Smooth muscle cell (in vitro differentiated cells): Measurements from ENCODE around the gene ALS2. TPM values are rescaled to one million over a fixed set of nuclear protein-coding genes. Genes with fewer than 3 reads are reported as not detected.

Experiments
- DNase-seq: peaks from one replicate; lab custom pipeline; 2025; ENCODE audit not compliant: unreplicated experiment; lab: John Stamatoyannopoulos, UW
- H2AFZ ChIP-seq: fragments of 200-600 bp; sonication (generic); 2 replicates; pipeline ENCODE4 v1.6.0; 2016; ENCODE audit warnings: antibody characterized with exemption, low read depth, mild to moderate bottlenecking
- H3F3A ChIP-seq: fragments of 200-600 bp; sonication (generic); 2 replicates; pipeline ENCODE4 v1.6.0; 2017; ENCODE audit warnings: antibody characterized with exemption, low read depth
- H3K27ac ChIP-seq: fragments of 200-600 bp; sonication (generic); 2 replicates; pipeline ENCODE4 v1.5.1; 2016; ENCODE audit warnings: low read depth, mild to moderate bottlenecking
- H3K27me3 ChIP-seq: fragments of 200-600 bp; sonication (generic); 2 replicates; pipeline ENCODE4 v1.6.1; 2016; ENCODE audit warnings: low read depth, mild to moderate bottlenecking
- H3K36me3 ChIP-seq: fragments of 200-600 bp; sonication (generic); 2 replicates; pipeline ENCODE4 v1.5.1; 2016; ENCODE audit warnings: low read depth
- H3K4me1 ChIP-seq: fragments of 200-600 bp; sonication (generic); 2 replicates; pipeline ENCODE4 v1.5.1; 2016; ENCODE audit warnings: low read depth
- H3K4me2 ChIP-seq: fragments of 200-600 bp; sonication (generic); 2 replicates; pipeline ENCODE4 v1.6.0; 2016; ENCODE audit warnings: mild to moderate bottlenecking
- H3K4me3 ChIP-seq: fragments of 200-600 bp; sonication (generic); 2 replicates; pipeline ENCODE4 v1.5.1; 2016; ENCODE audit warnings: mild to moderate bottlenecking
- H3K79me2 ChIP-seq: fragments of 200-600 bp; sonication (generic); 2 replicates; pipeline ENCODE4 v1.6.0; 2016; ENCODE audit warnings: low read depth, mild to moderate bottlenecking
- H3K9ac ChIP-seq: fragments of 200-600 bp; sonication (generic); 2 replicates; pipeline ENCODE4 v1.6.0; 2016; ENCODE audit warnings: low read depth
- H3K9me3 ChIP-seq: fragments of 200-600 bp; sonication (generic); replicated peaks from 2 replicates; pipeline ENCODE4 v1.5.1; 2016; ENCODE audit warnings: low read depth
- H4K20me1 ChIP-seq: fragments of 200-600 bp; sonication (generic); 2 replicates; pipeline ENCODE4 v1.6.0; 2016; ENCODE audit warnings: low read depth
- WGBS: methylation state at CpG from one replicate; pipeline ENCODE4 v1.1.7; 2016; ENCODE audit warnings: low lambda C conversion rate; 5-methylcytosine and 5-hydroxymethylcytosine counted together
- polyA plus RNA-seq: library from polyadenylated mRNA; unstranded; fragments of >200 nt; fragmentation: Nextera tagmentation; extraction: Ambion mirVana; gene quantifications from 2 replicates; pipeline ENCODE4 v1.2.1, GENCODE V29; 2016
- total RNA-seq: library from RNA; depleted of rRNA; stranded (reverse); fragments of >200 nt; gene quantifications from 2 replicates; pipeline ENCODE4 v1.2.3, GENCODE V29; 2014
- TF ChIP-seq, protein P1 (sequence below): fragments of 200-600 bp; sonication (generic); IDR thresholded peaks from 2 replicates; pipeline ENCODE4 v1.5.1; 2017; ENCODE audit warnings: borderline replicate concordance, mild to moderate bottlenecking, antibody characterized with exemption; ENCODE audit not compliant: insufficient read depth, poor library complexity, severe bottlenecking

Gene ALS2
- total and polyA plus RNA-seq, 2 experiments from 2014 or later, result 11.0 to 24.4 TPM

DNA sequence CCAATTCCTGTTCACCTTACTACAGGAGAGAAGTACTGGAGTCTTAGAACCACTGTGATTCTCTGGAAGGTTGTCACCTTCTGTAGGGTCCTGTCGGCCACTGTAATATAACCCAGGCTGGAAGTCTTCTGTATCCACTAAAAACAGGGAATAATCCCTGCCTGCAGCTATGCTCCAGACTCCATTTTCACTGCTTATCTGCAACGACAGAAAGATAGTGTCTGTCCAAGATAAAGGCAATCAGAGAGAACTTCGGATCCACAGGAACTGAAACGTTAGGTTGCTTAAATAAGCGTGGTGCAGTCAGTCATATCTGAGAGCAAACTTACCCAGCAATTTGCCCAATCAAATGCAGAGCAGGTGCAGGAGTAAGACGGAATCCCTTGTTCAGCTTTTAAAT, 34.2 kb downstream of the ALS2 start:
- H3K4me3 ChIP-seq, result no peak overlapping the region
- H3K27ac ChIP-seq, result no peak overlapping the region
- H3K9me3 ChIP-seq, result no peaks in the 10 kb centered on the region
- no peaks in the 10 kb centered on the region for H3K79me2 ChIP-seq
- no peak for DNase-seq
- TF ChIP-seq, protein P1, sequence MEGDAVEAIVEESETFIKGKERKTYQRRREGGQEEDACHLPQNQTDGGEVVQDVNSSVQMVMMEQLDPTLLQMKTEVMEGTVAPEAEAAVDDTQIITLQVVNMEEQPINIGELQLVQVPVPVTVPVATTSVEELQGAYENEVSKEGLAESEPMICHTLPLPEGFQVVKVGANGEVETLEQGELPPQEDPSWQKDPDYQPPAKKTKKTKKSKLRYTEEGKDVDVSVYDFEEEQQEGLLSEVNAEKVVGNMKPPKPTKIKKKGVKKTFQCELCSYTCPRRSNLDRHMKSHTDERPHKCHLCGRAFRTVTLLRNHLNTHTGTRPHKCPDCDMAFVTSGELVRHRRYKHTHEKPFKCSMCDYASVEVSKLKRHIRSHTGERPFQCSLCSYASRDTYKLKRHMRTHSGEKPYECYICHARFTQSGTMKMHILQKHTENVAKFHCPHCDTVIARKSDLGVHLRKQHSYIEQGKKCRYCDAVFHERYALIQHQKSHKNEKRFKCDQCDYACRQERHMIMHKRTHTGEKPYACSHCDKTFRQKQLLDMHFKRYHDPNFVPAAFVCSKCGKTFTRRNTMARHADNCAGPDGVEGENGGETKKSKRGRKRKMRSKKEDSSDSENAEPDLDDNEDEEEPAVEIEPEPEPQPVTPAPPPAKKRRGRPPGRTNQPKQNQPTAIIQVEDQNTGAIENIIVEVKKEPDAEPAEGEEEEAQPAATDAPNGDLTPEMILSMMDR, result no peak
- H3F3A ChIP-seq, result no peaks in the 10 kb centered on the region
- H3K27me3 ChIP-seq, result no peaks in the 10 kb centered on the region
- H3K4me2 ChIP-seq, result no peak overlapping the region
- 64% methylated on average over 6 of the region's 6 CpGs for WGBS
- H3K9ac ChIP-seq, result no peak overlapping the region
- H3K36me3 ChIP-seq, result peaks cover 27% of the 10 kb centered on the region
- no peaks in the 10 kb centered on the region for H4K20me1 ChIP-seq
- no peak overlapping the region for H2AFZ ChIP-seq
- no peaks in the 10 kb centered on the region for H3K4me1 ChIP-seq

DNA sequence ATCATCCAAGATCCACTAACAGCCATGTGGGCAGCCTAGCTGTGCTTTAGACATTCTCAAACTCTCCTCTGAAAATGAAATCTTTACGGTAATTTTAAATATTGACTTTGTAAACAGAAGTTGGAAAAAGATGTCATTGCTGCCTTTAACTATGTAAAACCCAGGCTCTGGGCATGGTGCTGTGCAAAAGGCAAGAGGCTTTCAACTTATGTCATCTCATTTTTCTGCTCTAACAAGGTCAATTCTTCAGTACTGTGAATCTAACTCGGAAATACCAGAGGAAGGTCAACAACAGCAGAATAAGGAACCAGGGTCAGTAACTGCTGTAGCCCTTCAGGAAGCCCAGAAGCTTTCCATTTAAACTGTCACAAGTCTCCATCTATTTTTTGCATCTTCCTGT, 45.2 kb downstream of the ALS2 start:
- no peaks in the 10 kb centered on the region for H3K79me2 ChIP-seq
- H3K4me1 ChIP-seq, result no peaks in the 10 kb centered on the region
- WGBS, result 95% methylated on average over 2 of the region's 2 CpGs
- peaks cover 11% of the 10 kb centered on the region for H3K9me3 ChIP-seq
- no peak overlapping the region for H3K27ac ChIP-seq
- TF ChIP-seq, protein P1, result no peak
- H4K20me1 ChIP-seq, result no peaks in the 10 kb centered on the region
- H2AFZ ChIP-seq, result no peak overlapping the region
- H3K9ac ChIP-seq, result no peak overlapping the region
- H3K27me3 ChIP-seq, result no peaks in the 10 kb centered on the region
- no peak overlapping the region for H3K4me3 ChIP-seq
- no peak overlapping the region for H3K4me2 ChIP-seq
- peaks cover 48% of the 10 kb centered on the region for H3K36me3 ChIP-seq
- DNase-seq, result no peak
- no peaks in the 10 kb centered on the region for H3F3A ChIP-seq

DNA sequence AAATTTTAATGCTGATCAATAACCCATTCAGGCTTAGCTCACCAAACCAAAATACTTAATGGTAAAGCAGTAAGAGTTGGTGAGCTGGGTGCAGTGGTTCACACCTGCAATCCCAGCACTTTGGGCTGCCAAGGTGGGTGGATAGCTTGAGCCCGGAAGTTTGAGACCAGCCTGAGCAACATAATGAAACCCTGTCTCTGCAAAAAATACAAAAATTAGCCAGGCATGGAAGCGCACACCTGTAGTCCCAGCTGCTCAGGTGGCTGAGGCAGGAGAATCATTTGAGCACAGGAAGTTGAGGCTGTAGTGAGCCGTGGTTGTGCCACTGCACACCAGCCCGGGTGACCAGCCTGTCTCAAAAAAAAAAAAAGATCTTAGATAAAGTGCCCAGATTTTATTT, 46.6 kb downstream of the ALS2 start:
- Histone ChIP-seq H2AFZ (no peak overlapping the region), H3K27me3 (no peaks in the 10 kb centered on the region), H3K9ac (no peak overlapping the region), H3K27ac (no peak overlapping the region), H3K4me2 (no peak overlapping the region), H3K9me3 (peaks cover 11% of the 10 kb centered on the region), H3K79me2 (no peaks in the 10 kb centered on the region), H3K4me3 (no peak overlapping the region), H3F3A (no peaks in the 10 kb centered on the region), H3K4me1 (no peaks in the 10 kb centered on the region), H3K36me3 (peaks cover 48% of the 10 kb centered on the region), H4K20me1 (no peaks in the 10 kb centered on the region)
- 78% methylated on average over 4 of the region's 4 CpGs for WGBS
- no peak for DNase-seq
- TF ChIP-seq, protein P1, result no peak

DNA sequence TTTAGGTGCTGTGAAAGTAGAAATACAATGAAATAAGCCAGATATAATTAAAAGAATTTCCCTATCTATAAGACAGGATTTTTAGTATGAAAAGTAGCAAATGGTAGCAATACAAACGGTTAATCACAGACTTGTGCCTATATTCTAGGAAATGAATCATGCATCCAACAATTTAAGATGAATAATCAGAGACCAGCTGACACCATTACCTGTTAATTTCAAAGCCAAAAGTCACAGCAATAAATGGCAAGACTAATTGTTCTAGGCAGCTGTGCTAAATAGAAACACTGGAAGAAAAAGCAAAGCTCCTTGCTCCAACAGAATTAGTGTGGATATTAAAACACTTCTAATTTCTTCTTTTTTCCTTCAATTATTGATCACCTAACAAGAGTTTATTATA, 47.2 kb downstream of the ALS2 start:
- Histone ChIP-seq H3F3A (no peaks in the 10 kb centered on the region), H3K4me2 (no peak overlapping the region), H3K79me2 (no peaks in the 10 kb centered on the region), H2AFZ (no peak overlapping the region), H3K4me1 (no peaks in the 10 kb centered on the region), H3K9me3 (peaks cover 11% of the 10 kb centered on the region), H3K27me3 (no peaks in the 10 kb centered on the region), H3K9ac (no peak overlapping the region), H3K27ac (no peak overlapping the region), H4K20me1 (no peaks in the 10 kb centered on the region), H3K4me3 (no peak overlapping the region), H3K36me3 (peaks cover 44% of the 10 kb centered on the region)
- 88% methylated on average over 1 of the region's 1 CpG for WGBS
- TF ChIP-seq, protein P1, result no peak
- no peak for DNase-seq
